ENCODE results near the gene SCAANT1.

The SCAANT1 gene

DNA sequence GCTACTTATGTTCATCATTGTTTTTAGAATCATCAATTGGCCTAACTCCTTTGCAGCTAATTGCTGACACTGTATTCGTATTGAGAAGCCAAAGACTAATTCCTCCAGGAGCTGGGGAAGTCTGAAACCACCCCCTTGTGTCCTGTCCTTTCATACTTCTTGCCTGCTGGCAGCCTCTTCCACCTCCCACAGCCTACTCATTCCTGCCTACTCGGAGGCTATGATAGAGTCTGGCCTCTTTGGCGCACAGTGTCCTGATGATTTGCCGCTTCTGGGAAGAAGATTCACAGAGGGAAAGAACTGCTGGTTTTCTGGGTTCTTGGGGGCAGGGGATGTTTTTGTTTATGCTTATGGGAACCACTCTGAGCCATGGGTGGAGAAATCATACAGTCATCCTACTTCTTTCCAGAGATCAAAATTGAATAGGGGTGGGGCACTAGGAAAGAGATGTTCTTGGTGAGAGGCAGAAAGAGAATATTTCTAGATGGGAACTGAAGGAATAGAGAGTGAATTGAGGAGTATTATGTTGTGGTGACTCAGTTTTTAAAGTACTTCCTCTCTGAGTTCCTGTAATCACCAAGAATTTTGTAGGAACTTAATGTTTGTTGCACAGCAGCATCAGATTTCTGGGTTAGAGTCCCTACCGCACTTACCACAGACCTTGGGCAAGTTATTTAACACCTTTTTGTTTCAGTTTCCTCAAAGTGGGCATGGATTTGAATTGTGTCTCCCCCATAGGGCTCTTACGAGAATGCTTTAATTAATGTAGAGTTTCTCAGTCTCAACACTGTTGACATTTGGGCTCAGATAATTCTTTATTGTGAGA is 22.1 kb upstream of the SCAANT1 start:
- DNase-seq (ENCODE audit: low read depth in 2 of 2): no peak

DNA sequence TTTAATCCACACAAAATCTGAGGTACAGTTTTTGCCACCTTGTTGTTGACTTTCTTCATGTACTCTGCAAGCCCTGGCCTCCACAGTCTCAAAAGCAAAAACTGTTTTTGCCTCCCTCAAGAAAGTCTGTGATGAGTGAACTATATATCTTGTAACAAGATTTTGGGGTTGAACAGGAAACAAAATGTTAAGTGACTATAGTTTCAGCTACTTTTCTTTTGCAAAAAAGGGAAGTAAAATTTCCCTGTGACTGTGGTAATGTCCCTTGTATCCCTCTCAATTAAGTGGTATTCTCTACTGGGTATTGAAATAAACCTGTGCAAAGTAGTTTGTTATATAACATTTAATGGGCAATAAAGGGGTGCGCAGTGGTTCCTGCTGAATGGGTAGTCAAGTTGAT is 21.3 kb upstream of the SCAANT1 start:
- no peak for DNase-seq (ENCODE audit: low read depth in 2 of 2)

DNA sequence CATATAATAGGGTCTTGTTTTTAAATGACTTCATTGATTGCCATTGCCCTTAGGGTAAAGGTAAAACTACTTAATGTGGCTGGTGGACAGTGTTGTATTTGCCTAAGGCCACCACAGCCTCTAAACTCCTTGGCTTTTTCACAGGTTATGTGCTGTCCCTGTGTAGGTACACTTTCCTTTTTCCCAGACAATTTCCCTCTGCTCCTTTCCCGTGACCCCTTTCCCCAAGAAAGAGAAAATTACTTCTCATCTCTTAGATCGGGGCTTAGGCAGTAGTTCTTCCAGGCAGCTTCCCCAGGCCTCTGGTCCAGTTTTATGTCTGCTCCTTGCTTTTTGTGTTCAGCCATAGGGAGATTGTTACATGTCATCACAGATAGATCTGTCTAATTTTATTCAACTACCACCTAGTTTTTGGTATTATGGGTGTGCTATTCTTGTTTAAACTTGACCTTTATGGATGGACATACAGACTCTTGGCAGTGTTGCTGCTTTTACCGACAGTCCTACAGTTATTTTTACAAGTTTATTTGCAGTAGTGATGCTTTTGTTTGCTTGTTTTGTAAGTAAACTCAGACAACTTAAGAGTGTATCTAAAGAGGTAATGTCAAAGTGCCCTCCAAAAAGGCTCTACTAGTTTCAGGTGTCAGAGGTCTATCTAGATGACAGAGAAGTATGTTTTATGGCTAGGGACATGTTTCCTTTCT is 20.5 kb upstream of the SCAANT1 start:
- no peak for DNase-seq (ENCODE audit: low read depth in 2 of 2)

DNA sequence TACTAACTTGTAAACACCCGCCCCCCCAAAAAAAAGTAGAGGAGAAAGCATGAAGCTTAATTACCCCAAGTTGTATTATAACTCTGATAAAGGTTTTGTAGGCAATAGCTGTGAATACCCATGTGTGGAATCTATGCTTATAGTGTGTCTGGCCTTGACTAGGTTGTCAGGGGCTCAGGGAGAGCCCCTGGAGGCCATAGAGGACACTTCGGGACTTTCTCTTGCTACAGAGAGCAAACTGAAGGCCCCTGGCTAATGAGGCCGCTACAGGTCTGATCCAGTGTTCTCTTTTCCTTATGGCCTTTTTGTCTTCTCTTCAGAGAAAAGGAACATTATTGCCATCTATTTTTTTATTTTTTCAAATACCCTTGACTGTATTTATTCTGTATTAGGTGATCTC is 19.1 kb upstream of the SCAANT1 start:
- no peak for DNase-seq (ENCODE audit: low read depth in 2 of 2)

DNA sequence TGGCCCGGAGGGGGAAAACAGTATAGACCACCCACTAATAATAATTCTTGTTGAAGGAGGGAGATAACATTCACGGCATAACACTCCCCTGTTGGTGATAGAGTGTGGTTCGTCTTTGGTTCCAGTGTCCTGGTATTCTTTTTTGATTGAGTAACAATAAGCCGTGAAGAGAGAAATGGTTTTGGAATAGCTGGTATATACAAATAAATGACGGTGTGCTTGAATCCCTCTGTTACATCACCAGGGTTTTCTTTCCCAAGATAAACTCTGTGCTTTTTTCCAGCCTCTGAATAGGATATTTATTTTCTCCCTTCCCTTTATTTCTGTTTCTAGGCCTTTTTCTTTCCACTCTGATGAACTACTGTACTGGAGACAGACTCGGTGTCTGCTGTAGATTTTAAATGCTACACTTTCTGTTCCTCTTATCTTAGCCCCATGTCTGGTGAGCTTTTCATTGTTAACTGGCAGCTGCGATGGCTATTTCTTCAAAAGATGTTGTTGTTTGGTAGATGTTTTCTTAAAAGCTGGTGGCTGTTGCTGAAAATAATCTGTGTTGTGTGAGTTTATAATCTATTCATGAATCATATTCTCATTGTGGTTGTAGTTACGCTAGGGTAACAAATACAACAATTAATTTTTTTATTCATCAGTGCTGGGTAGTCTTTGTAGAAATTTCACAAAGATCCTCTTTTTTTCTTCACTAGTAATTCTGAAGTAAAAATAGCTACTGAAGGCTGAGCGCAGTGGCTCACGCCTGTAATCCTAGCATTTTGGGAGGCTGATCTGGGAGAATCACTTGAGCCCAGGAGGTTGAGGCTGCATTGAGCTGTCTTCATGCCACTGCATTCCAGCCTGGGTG is 15.5 kb upstream of the SCAANT1 start:
- DNase-seq (ENCODE audit: low read depth in 2 of 2): no peak

DNA sequence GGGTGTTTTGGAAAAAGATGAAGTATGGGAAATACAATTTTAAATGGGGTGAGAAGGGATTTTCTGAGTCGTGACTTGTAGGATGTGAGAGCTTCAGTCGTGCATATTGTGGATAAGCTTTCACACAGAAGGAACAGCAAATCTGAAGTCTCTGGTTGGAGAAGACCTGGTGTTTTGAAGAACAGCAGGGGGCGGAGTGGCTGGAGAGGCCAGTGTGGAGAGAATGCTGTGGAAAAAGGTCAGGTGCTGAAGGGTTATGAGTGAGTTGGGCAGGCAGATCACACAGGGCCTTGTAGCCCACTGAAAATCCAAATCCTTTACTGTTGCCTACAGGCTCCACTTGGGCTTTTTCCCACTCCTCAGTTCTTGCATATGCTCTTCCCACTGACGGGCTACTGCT is 14.1 kb upstream of the SCAANT1 start:
- no peak for DNase-seq (ENCODE audit: low read depth in 2 of 2)

DNA sequence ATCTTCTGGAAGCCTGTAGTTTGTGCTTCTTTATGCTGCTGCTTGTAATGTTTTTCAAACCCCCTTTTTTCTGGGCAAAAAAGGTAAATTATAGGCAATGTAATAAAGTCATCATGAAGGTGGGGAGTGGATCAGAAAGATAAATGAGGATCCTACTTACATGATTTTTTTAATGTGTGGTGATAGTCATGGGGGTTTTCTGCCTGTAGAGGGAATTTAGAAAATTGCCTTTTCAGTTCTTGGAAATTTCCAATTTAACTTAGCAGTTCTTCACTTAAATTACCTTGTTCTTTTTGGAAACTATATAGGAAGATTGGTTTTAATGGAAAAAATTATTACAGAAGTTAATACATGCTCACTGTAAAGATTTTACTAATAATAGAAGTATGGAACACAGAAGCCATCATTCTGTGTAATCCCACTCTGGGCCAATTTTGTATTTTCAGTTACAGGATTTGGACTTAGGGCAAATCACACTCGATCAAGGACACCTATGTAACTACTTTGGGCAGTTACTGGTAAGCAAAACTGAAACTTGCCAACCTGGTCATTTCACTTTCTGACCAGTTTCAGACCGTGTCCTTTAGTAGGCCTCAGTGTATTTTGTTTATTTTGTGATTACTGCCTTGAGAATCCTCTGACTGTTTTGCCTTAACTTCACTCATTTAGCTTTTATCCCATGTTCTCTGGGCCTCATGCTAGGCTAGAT is 10.5 kb upstream of the SCAANT1 start:
- no peak for DNase-seq (ENCODE audit: low read depth in 2 of 2)

DNA sequence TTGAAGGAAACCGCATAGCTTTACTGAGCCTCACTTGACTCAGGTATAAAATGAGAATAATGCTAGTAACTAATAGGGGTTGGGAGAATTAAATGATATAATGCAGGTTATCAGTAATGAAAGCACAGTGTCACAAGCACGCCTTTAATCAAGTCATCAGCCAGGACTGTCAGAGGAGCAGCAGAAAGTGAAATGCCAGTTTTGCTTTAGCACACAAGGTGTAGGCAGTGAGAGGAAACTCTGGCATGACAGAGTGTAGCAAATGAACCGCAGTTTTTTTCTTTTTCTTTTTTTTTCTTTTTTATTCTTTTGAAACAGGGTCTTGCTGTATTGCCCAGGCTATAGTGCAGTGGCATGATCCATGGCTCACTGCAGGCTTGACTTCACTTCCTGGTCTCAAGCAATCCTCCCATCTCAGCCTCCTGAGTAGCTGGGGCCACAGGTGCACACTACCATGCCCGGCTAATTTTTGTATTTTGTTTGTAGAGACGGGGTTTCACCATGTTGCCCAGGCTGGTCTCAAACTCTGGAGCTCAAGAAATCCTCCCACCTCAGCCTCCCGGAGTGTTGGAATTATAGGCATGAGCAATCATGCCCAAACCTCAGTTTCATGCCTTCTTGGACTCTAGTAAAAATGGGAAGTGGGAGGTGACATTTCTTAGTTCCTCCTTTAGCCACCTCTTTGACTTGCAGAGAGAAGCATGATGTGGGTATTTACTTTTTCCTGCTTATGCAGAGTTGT is 9.7 kb upstream of the SCAANT1 start:
- DNase-seq (ENCODE audit: low read depth in 2 of 2): no peak

DNA sequence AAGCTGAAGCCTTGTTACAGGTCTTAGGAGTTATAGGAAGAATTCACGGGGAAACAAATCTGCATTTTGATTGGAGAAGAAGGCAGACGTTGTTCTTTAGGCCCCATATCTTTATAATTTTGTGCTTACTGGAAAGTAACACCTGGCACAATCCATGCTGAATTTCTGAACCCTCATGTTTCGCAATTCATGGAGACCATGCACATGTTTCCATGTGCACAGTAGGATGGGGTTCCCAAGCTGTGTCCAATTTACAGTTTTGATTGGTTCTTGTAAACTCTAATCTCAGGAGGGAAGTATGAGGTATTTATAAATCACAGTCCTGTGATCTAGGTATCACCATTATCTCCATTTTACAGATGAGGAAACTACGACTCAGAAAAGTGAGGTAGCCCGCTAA is 7.8 kb upstream of the SCAANT1 start:
- DNase-seq (ENCODE audit: low read depth in 2 of 2): no peak

DNA sequence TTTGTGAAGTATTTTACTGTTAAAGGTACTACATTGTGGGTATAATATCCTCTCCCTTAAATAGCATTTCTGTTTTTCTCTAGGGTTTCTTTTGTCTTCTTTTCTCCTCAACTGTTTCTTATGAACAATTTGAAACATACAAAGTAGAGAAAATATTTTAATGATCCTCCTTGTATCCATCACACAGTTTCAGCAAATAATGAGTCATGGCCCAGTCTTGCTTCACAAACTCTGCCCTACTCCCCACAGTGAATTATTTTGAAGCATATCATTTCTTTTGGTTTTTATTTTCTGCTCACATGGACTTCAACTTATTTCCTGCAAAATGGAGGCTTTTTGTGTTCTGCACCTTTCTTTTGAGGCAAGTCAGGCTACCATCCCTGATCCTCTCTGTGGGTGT is 6.1 kb upstream of the SCAANT1 start:
- no peak for DNase-seq (ENCODE audit: low read depth in 2 of 2)

DNA sequence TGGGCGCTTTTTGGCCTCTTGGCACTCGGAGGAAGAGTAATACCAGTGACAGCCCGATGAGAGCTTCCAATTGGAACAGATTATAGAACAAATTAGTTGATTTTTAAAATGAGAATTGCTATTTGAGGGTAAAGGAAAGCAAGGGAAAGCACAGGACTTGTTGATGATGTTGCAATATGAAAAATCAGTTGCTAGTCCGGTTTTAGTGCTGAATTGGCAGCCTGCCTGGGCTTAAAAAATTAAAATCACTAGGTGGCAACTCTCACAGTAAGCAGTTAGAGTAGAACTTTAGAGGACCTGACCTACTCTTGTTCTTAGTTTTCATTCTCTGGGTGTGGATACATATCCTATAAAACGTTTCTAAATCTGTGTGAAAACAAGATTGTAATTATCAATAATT is 2.1 kb upstream of the SCAANT1 start:
- DNase-seq (ENCODE audit: low read depth in 2 of 2): no peak

DNA sequence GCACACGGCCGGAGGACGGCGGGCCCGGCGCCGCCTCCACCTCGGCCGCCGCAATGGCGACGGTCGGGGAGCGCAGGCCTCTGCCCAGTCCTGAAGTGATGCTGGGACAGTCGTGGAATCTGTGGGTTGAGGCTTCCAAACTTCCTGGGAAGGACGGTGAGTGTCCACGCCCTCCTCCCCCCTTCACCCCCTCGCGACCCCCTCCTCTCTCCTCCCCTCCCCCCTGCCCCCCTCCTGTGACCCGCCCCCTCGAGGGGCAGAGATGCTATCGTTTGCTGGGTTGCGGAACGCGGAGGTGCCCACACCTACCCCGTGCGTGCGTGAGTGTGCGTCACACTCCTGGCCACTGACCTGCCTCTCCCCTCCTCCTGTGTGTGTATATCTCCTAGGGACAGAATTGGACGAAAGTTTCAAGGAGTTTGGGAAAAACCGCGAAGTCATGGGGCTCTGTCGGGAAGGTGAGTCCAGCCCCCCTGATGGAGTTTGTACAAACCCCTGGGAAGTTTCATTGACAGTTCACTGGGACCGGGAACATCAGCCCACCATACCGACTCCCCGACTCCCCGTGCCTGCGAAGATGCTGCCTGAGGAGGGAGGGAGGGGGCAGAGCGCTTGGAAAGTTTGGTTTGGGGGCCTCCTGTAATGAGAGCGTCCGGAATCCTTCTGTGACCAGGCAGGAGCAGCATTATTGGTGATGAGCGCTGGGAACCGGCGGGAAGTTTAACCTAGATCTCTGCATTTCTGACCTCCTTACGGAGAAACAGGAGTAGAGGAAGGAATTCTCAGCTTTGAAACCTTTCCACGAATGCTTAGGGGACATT is 795 bp upstream of the SCAANT1 start:
- peak; percentile 36 to 39 for DNase-seq (ENCODE audit: low read depth in 2 of 2)

DNA sequence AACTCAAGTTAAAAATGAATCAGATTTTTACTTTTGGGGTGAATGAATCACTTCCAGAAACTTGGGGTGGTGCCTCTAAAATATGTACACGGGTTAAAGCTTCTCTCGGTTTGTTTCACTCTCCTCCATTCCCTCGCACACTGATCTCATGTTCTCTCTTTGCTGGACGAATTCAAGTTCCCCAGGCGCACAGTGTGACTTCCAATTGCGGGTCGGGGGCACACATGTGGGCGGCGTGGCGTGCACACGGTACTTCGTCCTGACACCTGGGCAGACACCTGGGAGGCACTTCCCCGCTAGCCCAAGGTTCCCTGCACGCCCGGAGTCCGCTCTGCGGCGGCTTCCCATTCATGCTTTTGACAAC is 692 bp downstream of the SCAANT1 start:
- no peak for DNase-seq (ENCODE audit: low read depth in 2 of 2)

DNA sequence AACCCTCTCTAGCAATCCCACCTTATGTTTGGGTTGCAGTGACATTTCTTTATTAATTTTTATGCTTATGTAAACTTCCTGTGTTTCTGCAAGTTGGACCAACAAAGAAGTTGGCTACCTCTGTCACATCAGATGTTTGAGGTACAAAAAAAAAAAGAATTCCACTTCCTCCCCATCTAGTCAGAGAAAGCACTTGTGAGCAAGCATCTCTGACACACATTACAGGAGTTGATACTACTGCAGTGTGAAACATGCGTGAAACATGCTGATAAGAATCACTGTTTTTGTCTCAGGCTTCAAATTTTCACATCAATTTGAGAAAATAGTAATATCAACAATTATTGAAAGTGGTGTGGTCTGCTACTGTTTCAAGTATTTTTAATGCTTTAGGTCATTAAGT is 1.3 kb downstream of the SCAANT1 start:
- no peak for DNase-seq (ENCODE audit: low read depth in 2 of 2)

DNA sequence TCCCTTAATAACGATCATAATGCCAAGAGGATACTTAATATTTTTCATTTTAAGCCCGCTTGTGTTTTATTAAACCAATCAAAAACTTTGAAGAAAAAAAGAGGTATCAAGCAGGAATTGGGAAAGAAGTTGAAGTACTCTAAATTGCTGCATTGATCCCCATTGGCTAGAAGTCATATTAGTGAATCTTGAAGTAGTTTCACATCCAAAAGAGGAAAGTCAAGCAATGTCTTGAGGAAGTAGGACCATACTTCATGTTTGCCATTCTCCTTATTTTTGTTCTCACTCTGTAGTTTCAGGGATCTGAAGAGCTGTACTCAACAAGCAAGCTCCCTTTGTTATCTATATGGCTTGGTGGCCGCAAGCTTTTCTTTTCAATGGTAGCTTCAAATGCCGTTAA is 2.2 kb downstream of the SCAANT1 start:
- no peak for DNase-seq (ENCODE audit: low read depth in 2 of 2)

DNA sequence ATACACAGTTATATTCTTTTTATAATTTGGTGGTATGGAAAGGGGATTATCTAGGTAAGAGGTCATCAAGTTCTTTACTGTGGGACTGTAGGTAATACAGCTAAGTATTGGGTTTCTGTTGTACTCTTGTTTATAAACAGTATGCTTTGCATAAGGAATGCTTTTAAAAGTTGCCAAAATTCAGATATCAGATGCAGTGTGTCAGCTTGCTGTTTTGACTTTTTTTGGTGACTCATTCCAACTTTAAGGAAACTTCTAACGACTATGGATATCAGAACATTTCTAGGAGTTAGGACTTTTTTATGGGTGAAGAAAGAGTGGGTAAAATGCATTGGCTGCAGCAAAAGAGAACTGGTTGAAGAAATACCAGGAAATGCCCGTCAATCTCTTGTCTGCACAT is 2.8 kb downstream of the SCAANT1 start:
- no peak for DNase-seq (ENCODE audit: low read depth in 2 of 2)

DNA sequence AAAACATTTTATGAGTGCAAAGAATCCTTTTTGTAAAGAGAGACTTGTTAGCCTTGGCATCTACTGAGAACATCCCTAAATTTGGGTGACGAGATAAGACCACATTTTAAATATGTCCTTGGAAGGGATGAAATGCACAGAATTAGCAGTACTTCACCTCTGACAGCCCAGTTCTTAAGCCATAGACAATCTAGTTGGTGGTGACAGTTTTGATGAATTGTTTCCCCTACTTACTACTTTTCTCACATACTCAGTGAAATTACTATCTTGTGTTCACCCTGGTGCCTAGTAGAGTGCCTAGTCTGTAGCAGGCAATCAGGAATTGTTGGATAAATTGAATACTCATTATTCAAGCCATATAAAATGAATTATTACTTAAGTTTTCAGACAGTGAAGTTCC is 3.4 kb downstream of the SCAANT1 start:
- DNase-seq (ENCODE audit: low read depth in 2 of 2): no peak

DNA sequence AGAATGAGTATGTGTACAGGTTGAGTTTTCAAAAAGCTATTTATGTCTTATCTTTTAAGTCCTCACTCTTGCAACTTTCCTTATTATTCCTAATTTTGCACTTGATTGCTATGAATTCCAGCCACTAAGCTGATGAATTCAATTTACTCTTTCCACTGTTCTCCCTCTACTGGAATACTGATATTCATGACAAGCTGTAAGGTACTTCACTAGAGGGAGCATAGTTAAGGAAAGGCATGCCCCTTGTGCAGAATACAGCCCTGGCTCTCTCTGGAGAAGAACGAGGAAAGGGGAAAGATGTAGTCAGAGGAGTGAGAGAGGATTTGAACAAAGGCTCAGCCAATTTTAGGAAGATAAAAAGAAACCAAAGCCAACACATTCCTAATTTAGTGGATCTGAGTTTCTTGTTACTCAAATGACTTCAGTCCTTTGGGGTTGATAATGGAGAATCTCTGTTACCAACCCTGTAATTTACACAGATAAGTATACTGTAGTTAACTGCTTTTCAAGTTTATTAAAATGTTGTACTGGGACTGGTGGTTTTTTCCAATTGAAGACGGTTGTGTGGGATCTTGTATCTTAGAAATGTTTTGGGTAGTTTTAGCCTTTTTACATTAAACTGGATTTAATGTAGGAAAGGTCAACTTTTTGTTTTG is 4.0 kb downstream of the SCAANT1 start:
- no peak for DNase-seq (ENCODE audit: low read depth in 2 of 2)

DNA sequence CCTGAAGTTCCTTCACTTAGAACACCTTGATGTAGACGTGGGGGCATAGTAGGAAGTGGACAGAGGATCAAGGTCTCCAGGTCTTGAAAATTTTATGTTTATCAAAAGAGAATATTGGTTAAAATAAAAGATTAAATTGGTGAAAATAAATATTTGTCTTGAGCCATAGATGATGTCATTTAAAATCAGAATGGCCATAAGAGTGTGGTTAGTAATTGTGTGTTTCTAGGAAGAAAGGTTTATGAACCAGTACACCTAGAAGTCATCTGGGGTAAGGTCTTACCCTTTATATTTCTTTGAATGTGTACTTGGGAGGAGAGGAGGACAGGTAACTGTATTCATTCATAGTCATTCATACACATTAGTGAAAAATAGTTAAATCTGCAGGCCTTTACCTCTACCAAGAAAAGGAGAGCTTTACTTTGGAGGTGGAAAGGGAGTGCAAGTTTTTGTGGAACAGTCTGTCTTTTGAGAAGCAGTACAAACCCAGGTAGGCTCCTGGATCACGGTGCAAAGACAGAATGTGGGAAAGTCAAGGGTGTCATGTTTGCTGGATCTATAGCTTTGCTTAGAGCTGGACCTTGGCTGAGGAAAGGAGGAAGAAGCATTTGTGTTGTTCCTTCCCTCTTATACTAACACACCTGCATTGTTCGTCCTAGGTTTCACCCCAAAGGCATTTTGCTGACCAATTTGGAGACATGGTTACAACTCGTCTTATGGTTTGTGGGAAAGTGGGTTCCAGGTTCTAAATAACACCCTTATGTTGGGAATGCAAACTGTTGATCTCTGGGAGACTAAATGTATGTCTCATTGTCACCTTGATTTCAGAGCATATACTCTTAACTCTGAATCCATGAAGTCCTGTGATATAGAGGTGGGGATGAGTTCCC is 6.2 kb downstream of the SCAANT1 start:
- no peak for DNase-seq (ENCODE audit: low read depth in 2 of 2)

Data from stimulated activated CD8-positive, alpha-beta memory T cell treated with anti-CD3 and anti-CD28 coated beads, Interleukin-15, amount 100 ng/mL, for 48 hours (primary cell).